Testis (tissue), 3 donors: Measurements from ENCODE around the gene MARS1. TPM values are rescaled to one million over a fixed set of nuclear protein-coding genes. Genes with fewer than 3 reads are reported as not detected.

Experiments used
- DNase-seq: peaks from one replicate; pipeline ENCODE4 v3.0.0-alpha.2; 2019
- H3K27ac ChIP-seq, 2 donors: fragments of 200-600 bp; sonication (generic); one replicate each; pipeline ENCODE4 v1.5.1; 2019
- H3K27me3 ChIP-seq: fragments of 200-600 bp; sonication (generic); one replicate; pipeline ENCODE4 v1.5.1; 2019
- H3K36me3 ChIP-seq: fragments of 200-600 bp; sonication (generic); one replicate; pipeline ENCODE4 v1.5.1; 2017; ENCODE audit warnings: low read depth; ENCODE audit errors: missing control alignments
- H3K4me1 ChIP-seq: fragments of 200-600 bp; sonication (generic); one replicate; pipeline ENCODE4 v1.5.1; 2019
- H3K4me3 ChIP-seq, 2 donors: fragments of 200-600 bp; sonication (generic); one replicate each; pipeline ENCODE4 v1.5.1; 2017 to 2019
- H3K9me3 ChIP-seq: fragments of 200-600 bp; sonication (generic); one replicate; pipeline ENCODE4 v1.5.1; 2017
- CTCF ChIP-seq, 3 experiments: fragments of 450-650 bp in 2 of 3; fragments of 200-600 bp in 1 of 3; sonication (generic) in 1 of 3; IDR thresholded peaks; one replicate each; pipeline ENCODE4 v1.5.1; 2016 to 2019; ENCODE audit warnings: antibody characterized with exemption in 3 of 3, mild to moderate bottlenecking in 2 of 3, moderate library complexity in 1 of 3
- POLR2A ChIP-seq: fragments of 450-650 bp; IDR thresholded peaks from one replicate; pipeline ENCODE4 v1.6.1; 2017; ENCODE audit warnings: antibody characterized with exemption, mild to moderate bottlenecking, moderate library complexity
- WGBS, 2 donors: methylation state at CpG; one replicate each; pipeline ENCODE4 v1.1.5; 2018; 5-methylcytosine and 5-hydroxymethylcytosine counted together
- intact Hi-C: fragments of 100-400 bp; cut with DNase I; formaldehyde crosslinking; loops from one replicate; pipeline ENCODE4 v1.15.1; 2023; ENCODE audit warnings: low total_unique reads
- microRNA counts, 2 donors: library from miRNA; unstranded; fragments of <30 nt; microRNA quantifications; one replicate each; lab custom pipeline; 2016
- microRNA-seq, 2 donors: library from miRNA; unstranded; fragments of <30 nt; microRNA quantifications; one replicate each; pipeline ENCODE4, GENCODE V29; 2016; ENCODE audit warnings: borderline number of aligned reads in 2 of 2, borderline replicate concordance in 1 of 2
- polyA plus RNA-seq: library from polyadenylated mRNA; stranded (reverse); fragments of 350-450 nt; fragmentation: Illumina TruSeq; extraction: RNeasy Lipid Tissue Mini Kit (QIAGEN cat#74804); gene quantifications from one replicate; pipeline ENCODE4 v1.2.3, GENCODE V29; 2014; ENCODE audit warnings: low read depth, low replicate concordance; ENCODE audit not compliant: insufficient read depth
- small RNA-seq, 2 donors: library from RNA; depleted of rRNA; stranded (forward); fragments of <200 nt; gene quantifications; one replicate each; pipeline ENCODE3, GENCODE V24; 2016
- total RNA-seq, 2 donors: library from RNA; depleted of rRNA; stranded (reverse); fragments of >200 nt; gene quantifications; one replicate each; pipeline ENCODE4 v1.2.3, GENCODE V29; 2016

The MARS1 gene
- total and polyA plus RNA-seq, 3 donors from 2014 or later = 90.6 to 144 (median 105) TPM

- 86 to 88% methylated on average over 7 of the region's 7 CpGs for WGBS, 2 donors
These were observed 76.4 kb downstream of the MARS1 start for GRCh38 chr12:57564178-57564740.

More at GRCh38 chr12:57564178-57564740, 76.4 kb downstream of the MARS1 start:
- Histone ChIP-seq H3K4me1 (no peaks in the 10 kb centered on the region), H3K27ac (no peak overlapping the region), H3K4me3 (no peak overlapping the region), H3K9me3 (no peaks in the 10 kb centered on the region), H3K36me3 (no peaks in the 10 kb centered on the region), H3K27me3 (no peaks in the 10 kb centered on the region)
- intact Hi-C loops = no loop called here
- no peak for DNase-seq
- TF ChIP-seq POLR2A (no peak), CTCF (IDR thresholded peaks at IDR 0.05) (no peak)

MicroRNA genes within 50 kb of the gene (microRNA counts, 767-probe panel; counts per million panel counts)
- microRNA hsa-miR-616-3p (lab: Ali Mortazavi, UCI) = 0 to 152 counts per million in 2 donors

Small RNA genes within 50 kb of the gene (microRNA-seq; reads per million reads assigned to microRNA genes)
- gene MIR616 = 0 reads per million in 2 donors
- 0 reads per million in 2 donors for gene MIR6758

Small RNA genes within 50 kb of the gene (small RNA-seq; reads per million reads assigned to genes)
- gene MIR616 = 0 to 0.37 reads per million in 2 donors

Other genes starting within 250 kb of the MARS1 start
- 10 to 100 TPM in 1 of 2 donors, 1 to 10 TPM in 1; 5.0 to 12.0 TPM for gene STAC3, start 236.9 kb upstream of the MARS1 start, total RNA-seq
- 23.4 TPM for gene STAC3, start 236.9 kb upstream of the MARS1 start, polyA plus RNA-seq
- 10 to 100 TPM; 92.0 to 93.9 TPM for gene R3HDM2, start 57.0 kb upstream of the MARS1 start, total RNA-seq
- gene R3HDM2, start 57.0 kb upstream of the MARS1 start, polyA plus RNA-seq = 54.6 TPM
- gene INHBC, start 53.3 kb upstream of the MARS1 start, total RNA-seq = 1 to 10 TPM; 1.8 to 3.1 TPM
- 2.1 TPM for gene INHBC, start 53.3 kb upstream of the MARS1 start, polyA plus RNA-seq
- gene INHBE, start 32.8 kb upstream of the MARS1 start, total RNA-seq = under 1 TPM; 0.24 to 0.25 TPM
- gene INHBE, start 32.8 kb upstream of the MARS1 start, polyA plus RNA-seq = 0.12 TPM
- gene GLI1, start 28.3 kb upstream of the MARS1 start, total RNA-seq = 10 to 100 TPM in 1 of 2 donors, 1 to 10 TPM in 1; 8.3 to 18.0 TPM
- gene GLI1, start 28.3 kb upstream of the MARS1 start, polyA plus RNA-seq = 9.3 TPM
- gene ARHGAP9, start 8.2 kb upstream of the MARS1 start, total RNA-seq = 10 to 100 TPM; 24.8 to 29.2 TPM
- gene ARHGAP9, start 8.2 kb upstream of the MARS1 start, polyA plus RNA-seq = 111 TPM
- 10 to 100 TPM; 44.2 to 45.6 TPM for gene DDIT3, start 32.4 kb downstream of the MARS1 start, total RNA-seq
- gene DDIT3, start 32.4 kb downstream of the MARS1 start, polyA plus RNA-seq = 63.9 TPM
- 100 to 1,000 TPM in 1 of 2 donors, 10 to 100 TPM in 1; 84.7 to 130 TPM for gene MBD6, start 34.8 kb downstream of the MARS1 start, total RNA-seq
- 86.6 TPM for gene MBD6, start 34.8 kb downstream of the MARS1 start, polyA plus RNA-seq
- gene DCTN2, start 59.1 kb downstream of the MARS1 start, total RNA-seq = 100 to 1,000 TPM; 109 to 122 TPM
- 196 TPM for gene DCTN2, start 59.1 kb downstream of the MARS1 start, polyA plus RNA-seq
- gene KIF5A, start 62.0 kb downstream of the MARS1 start, total RNA-seq = 1 to 10 TPM; 6.8 to 9.1 TPM
- gene KIF5A, start 62.0 kb downstream of the MARS1 start, polyA plus RNA-seq = 8.4 TPM
- gene PIP4K2C, start 103.1 kb downstream of the MARS1 start, total RNA-seq = 10 to 100 TPM; 47.6 to 54.6 TPM
- 78.0 TPM for gene PIP4K2C, start 103.1 kb downstream of the MARS1 start, polyA plus RNA-seq
- gene DTX3, start 116.8 kb downstream of the MARS1 start, total RNA-seq = 10 to 100 TPM; 45.0 to 60.4 TPM
- 37.9 TPM for gene DTX3, start 116.8 kb downstream of the MARS1 start, polyA plus RNA-seq
- gene ARHGEF25, start 123.4 kb downstream of the MARS1 start, total RNA-seq = 10 to 100 TPM; 18.0 to 26.5 TPM
- 18.7 TPM for gene ARHGEF25, start 123.4 kb downstream of the MARS1 start, polyA plus RNA-seq
- 1 to 10 TPM; 2.3 to 3.2 TPM for gene B4GALNT1, start 145.1 kb downstream of the MARS1 start, total RNA-seq
- gene B4GALNT1, start 145.1 kb downstream of the MARS1 start, polyA plus RNA-seq = 1.8 TPM
- gene OS9, start 206.1 kb downstream of the MARS1 start, total RNA-seq = 100 to 1,000 TPM in 1 of 2 donors, 10 to 100 TPM in 1; 88.1 to 158 TPM
- gene OS9, start 206.1 kb downstream of the MARS1 start, polyA plus RNA-seq = 121 TPM